GM12878 (cell line): Measurements from ENCODE around the gene CALD1. TPM values are rescaled to one million over a fixed set of nuclear protein-coding genes. Genes with fewer than 3 reads are reported as not detected.

Experiments used
- BCLAF1 ChIP-seq: fragments of 450-650 bp; IDR thresholded peaks from 2 replicates; pipeline ENCODE4 v1.6.1; 2017; ENCODE audit warnings: antibody characterized with exemption, mild to moderate bottlenecking, moderate library complexity
- CREB1 ChIP-seq: IDR thresholded peaks from 2 replicates; pipeline ENCODE4 v1.6.1; 2012; ENCODE audit warnings: low read depth, mild to moderate bottlenecking, inconsistent platforms
- MTA3 ChIP-seq: IDR thresholded peaks from 2 replicates; pipeline ENCODE4 v1.6.1; 2012; ENCODE audit warnings: low read length, inconsistent platforms, borderline replicate concordance
- MYB ChIP-seq: fragments of 150-350 bp; IDR thresholded peaks from 2 replicates; pipeline ENCODE4 v1.6.1; 2014; ENCODE audit warnings: mild to moderate bottlenecking, low read depth, low read length, borderline replicate concordance
- NBN ChIP-seq: fragments of 450-650 bp; IDR thresholded peaks from 2 replicates; pipeline ENCODE4 v1.6.1; 2016
- NKRF ChIP-seq: fragments of 450-650 bp; conservative IDR thresholded peaks from 2 replicates; pipeline ENCODE4 v1.6.1; 2017; ENCODE audit warnings: mild to moderate bottlenecking, moderate library complexity
- SKIL ChIP-seq: fragments of 450-650 bp; IDR thresholded peaks from 2 replicates; pipeline ENCODE4 v1.6.1; 2017; ENCODE audit warnings: mild to moderate bottlenecking, low read depth, inconsistent platforms; ENCODE audit not compliant: poor library complexity, severe bottlenecking
- SPI1 ChIP-seq: IDR thresholded peaks from 2 replicates; pipeline ENCODE4 v1.6.1; 2011; ENCODE audit warnings: low read depth, mild to moderate bottlenecking, low read length, moderate library complexity, borderline replicate concordance; ENCODE audit not compliant: insufficient read depth
- USF2 ChIP-seq: IDR thresholded peaks from 2 replicates; pipeline ENCODE4 v1.6.1; 2011; ENCODE audit warnings: low read depth, low read length, improper control_type of control experiment, borderline replicate concordance
- polyA plus RNA-seq, 11 experiments: library from polyadenylated mRNA; depleted of rRNA in 4 of 11; unstranded in 6 of 11; stranded (reverse) in 5 of 11; fragments of >200 nt; fragmentation: Nextera tagmentation in 4 of 11; fragmentation: Illumina TruSeq in 1 of 11; extraction: Ambion mirVana in 4 of 11; extraction: Trizol in 1 of 11; gene quantifications; 1 replicate in 1 of 11; 2 replicates in 10 of 11; pipeline versions ENCODE4 v1.2.1 to v1.2.3, GENCODE V29; 2011 to 2016; ENCODE audit warnings: inconsistent platforms in 2 of 11, missing spikeins in 2 of 11, low read depth in 1 of 11
- total RNA-seq, 4 experiments: library from RNA; depleted of rRNA in 3 of 4; stranded (reverse); fragments of >200 nt in 3 of 4; fragmentation: Illumina TruSeq in 1 of 4; extraction: Trizol in 1 of 4; gene quantifications; 2 replicates each; pipeline versions ENCODE4 v1.2.1 to v1.2.3, GENCODE V29; 2013 to 2021

Gene CALD1
- total and polyA plus RNA-seq, 10 of the 15 experiments (the other 5 are each of a cell fraction or from before 2014, with no cell fraction given), result 0.03 to 1.3 (median 0.22) TPM

- TF ChIP-seq NBN, result no peak
- no peak for TF ChIP-seq CREB1
- TF ChIP-seq SKIL, result no peak
- no peak for TF ChIP-seq MYB
- no peak for TF ChIP-seq SPI1
- TF ChIP-seq BCLAF1, result no peak
- TF ChIP-seq USF2, result no peak
- no peak for TF ChIP-seq MTA3
- no peak for TF ChIP-seq NKRF
Observed at GRCh38 chr7:134905375-134905774, 125.9 kb downstream of the CALD1 start (continued).
